Gastrocnemius medialis (tissue), 4 donors: ENCODE data around the gene ZNF213.

ENCODE experiments used
- POLR2A ChIP-seq, 2 donors: fragments of 450-650 bp; IDR thresholded peaks; one replicate each; pipeline ENCODE4 v1.6.1; 2017; ENCODE audit warnings: antibody characterized with exemption in 2 of 2, mild to moderate bottlenecking in 2 of 2, moderate library complexity in 2 of 2
- TF ChIP-seq, protein P1 (sequence below), 5 experiments: fragments of 450-650 bp in 3 of 5; fragments of 200-600 bp in 2 of 5; sonication (generic) in 2 of 5; IDR thresholded peaks in 4 of 5; conservative IDR thresholded peaks in 1 of 5; 1 replicate in 4 of 5; 2 replicates in 1 of 5; pipeline ENCODE4 v1.5.1; 2016 to 2019; ENCODE audit warnings: antibody characterized with exemption in 5 of 5, mild to moderate bottlenecking in 3 of 5, moderate library complexity in 3 of 5

DNA sequence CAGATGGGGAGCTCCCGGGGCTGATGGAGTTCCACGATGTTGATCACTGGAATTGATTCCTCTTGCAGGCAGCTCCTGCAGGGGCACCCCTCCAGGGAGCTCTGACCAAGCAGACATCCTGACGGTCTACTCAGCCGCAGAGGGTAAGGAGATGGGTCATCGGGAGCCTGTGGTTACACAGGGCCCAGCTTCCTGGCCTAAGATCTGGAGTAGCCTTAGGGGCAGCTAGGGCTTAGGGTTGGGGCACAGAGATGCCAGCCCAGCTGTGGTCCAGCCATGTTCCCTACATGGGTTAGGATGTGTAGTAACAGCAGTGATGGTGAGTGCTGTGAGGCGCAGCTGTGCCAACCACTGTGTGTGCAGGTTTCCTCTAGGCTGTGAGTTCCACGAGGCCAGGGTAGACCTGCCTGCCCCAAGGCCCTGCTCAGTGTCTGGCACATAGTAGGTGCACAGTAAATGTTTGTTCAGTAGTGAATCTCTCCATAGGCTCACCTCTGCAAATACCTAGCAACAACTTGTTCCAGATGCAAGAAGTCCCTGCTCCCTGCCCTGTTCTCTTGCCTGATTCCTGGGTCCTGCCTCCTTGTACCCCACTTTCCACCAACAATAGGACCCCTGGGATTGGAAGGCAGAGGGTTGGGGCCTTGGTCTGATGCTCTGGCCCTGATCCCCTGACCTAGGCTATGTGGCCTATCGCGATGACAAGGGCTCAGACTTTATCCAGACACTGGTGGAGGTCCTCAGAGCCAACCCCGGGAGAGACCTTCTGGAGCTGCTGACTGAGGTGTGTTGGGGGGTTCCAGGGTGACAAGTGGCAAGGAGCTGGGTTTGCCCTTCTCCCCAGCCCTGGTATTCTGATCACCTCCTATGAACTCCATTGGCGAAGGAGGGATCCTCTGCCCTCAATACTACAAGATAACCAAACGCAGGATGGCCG is 13.7 kb downstream of the ZNF213 start:
- TF ChIP-seq POLR2A (IDR thresholded peaks at IDR 0.05), result no peak
- TF ChIP-seq, protein P1, sequence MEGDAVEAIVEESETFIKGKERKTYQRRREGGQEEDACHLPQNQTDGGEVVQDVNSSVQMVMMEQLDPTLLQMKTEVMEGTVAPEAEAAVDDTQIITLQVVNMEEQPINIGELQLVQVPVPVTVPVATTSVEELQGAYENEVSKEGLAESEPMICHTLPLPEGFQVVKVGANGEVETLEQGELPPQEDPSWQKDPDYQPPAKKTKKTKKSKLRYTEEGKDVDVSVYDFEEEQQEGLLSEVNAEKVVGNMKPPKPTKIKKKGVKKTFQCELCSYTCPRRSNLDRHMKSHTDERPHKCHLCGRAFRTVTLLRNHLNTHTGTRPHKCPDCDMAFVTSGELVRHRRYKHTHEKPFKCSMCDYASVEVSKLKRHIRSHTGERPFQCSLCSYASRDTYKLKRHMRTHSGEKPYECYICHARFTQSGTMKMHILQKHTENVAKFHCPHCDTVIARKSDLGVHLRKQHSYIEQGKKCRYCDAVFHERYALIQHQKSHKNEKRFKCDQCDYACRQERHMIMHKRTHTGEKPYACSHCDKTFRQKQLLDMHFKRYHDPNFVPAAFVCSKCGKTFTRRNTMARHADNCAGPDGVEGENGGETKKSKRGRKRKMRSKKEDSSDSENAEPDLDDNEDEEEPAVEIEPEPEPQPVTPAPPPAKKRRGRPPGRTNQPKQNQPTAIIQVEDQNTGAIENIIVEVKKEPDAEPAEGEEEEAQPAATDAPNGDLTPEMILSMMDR (IDR thresholded peaks at IDR 0.05 in 4 of 5, conservative IDR thresholded peaks at IDR 0.05 in 1 of 5), result no peak
